Activated B cell treated with CpG ODN at 0.5 μM for 24 hours (primary cell): ENCODE data around the gene LRRC27. TPM values are rescaled to one million over a fixed set of nuclear protein-coding genes. Genes with fewer than 3 reads are reported as not detected.

Experiments used
- ATAC-seq: fragments of 200-7000 bp; cut with Tn5 transposase; one replicate; pipeline ENCODE4 v1.10.0; 2021; ENCODE audit warnings: low read depth, mild to moderate bottlenecking, moderate library complexity
- CTCF ChIA-PET: fragments of 350-600 bp; sonication (Branson Sonifier 250); formaldehyde crosslinking; loops from one replicate; lab custom pipeline; 2021; ENCODE audit warnings: antibody characterized with exemption; lab: Charles Lee
- POLR2A ChIA-PET: fragments of 350-600 bp; sonication (Branson Sonifier 250); formaldehyde crosslinking; loops from one replicate; lab custom pipeline; 2021; ENCODE audit warnings: antibody characterized with exemption; lab: Charles Lee
- DNase-seq: peaks from one replicate; pipeline ENCODE4 v3.0.0; 2022
- H3K27ac Mint-ChIP-seq: one replicate; pipeline ENCODE4 v1.8.0; 2020; ENCODE audit warnings: mixed read lengths
- H3K27me3 Mint-ChIP-seq: one replicate; pipeline ENCODE4 v1.8.0; 2021; ENCODE audit warnings: mixed read lengths
- H3K36me3 Mint-ChIP-seq: one replicate; pipeline ENCODE4 v1.8.0; 2021; ENCODE audit warnings: low read depth, mixed read lengths
- H3K4me1 Mint-ChIP-seq: one replicate; pipeline ENCODE4 v1.8.0; 2021; ENCODE audit warnings: mixed read lengths
- H3K4me3 Mint-ChIP-seq: one replicate; pipeline ENCODE4 v1.8.0; 2020; ENCODE audit warnings: mild to moderate bottlenecking, mixed read lengths
- H3K9me3 Mint-ChIP-seq: one replicate; pipeline ENCODE4 v1.8.0; 2020; ENCODE audit warnings: mixed read lengths
- CTCF ChIP-seq: fragments of 200-600 bp; IDR thresholded peaks from one replicate; pipeline ENCODE4 v1.8.0; 2022; ENCODE audit warnings: antibody characterized with exemption, mild to moderate bottlenecking
- intact Hi-C: fragments of 100-400 bp; cut with micrococcal nuclease; formaldehyde crosslinking; loops from one replicate; pipeline ENCODE4 v1.15.1; 2024
- total RNA-seq: library from RNA; stranded (reverse); gene quantifications from 2 replicates; pipeline ENCODE4 v1.2.3, GENCODE V29; 2022

The LRRC27 gene
- total RNA-seq, 1 donor from 2014 or later, result 15.2 TPM

DNA sequence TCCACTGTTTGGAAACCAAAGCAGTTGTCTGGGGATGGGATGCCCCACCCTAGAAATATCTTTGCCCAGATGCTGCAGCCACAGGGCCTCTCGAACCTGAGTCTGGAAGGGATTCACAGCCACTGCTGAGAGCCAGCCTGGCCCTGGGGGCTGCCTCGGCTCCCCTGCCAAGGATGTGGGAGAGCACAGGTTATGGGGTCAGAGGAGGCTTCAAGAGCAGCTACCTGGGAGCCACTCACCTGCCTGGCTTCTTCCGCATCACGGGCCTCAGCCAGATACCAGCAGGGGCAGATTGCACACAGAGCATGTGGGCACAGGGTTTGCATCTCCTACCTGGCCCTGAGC lies 59.7 kb downstream of the LRRC27 start:
- no peaks in the 10 kb centered on the region for H3K27me3 Mint-ChIP-seq
- intact Hi-C loops, result no loop called here
- H3K9me3 Mint-ChIP-seq, result peaks cover 3% of the 10 kb centered on the region
- DNase-seq (no peak), ATAC-seq (no peak)
- H3K4me1 Mint-ChIP-seq, result peaks cover 29% of the 10 kb centered on the region
- H3K36me3 Mint-ChIP-seq, result no peaks in the 10 kb centered on the region
- CTCF ChIA-PET, result interaction anchor here (0.6 kb wide), 1 partner anchor 244 kb away, joined by 4 read pairs; no protein-coding TSS in a partner anchor
- H3K27ac Mint-ChIP-seq, result no peak overlapping the region
- TF ChIP-seq CTCF, result no peak
- H3K4me3 Mint-ChIP-seq, result no peak overlapping the region
- POLR2A ChIA-PET, result interaction anchor here (1.1 to 1.3 kb wide), 3 partner anchors 31 to 55 kb away, joined by 3 read pairs; no protein-coding TSS in a partner anchor

DNA sequence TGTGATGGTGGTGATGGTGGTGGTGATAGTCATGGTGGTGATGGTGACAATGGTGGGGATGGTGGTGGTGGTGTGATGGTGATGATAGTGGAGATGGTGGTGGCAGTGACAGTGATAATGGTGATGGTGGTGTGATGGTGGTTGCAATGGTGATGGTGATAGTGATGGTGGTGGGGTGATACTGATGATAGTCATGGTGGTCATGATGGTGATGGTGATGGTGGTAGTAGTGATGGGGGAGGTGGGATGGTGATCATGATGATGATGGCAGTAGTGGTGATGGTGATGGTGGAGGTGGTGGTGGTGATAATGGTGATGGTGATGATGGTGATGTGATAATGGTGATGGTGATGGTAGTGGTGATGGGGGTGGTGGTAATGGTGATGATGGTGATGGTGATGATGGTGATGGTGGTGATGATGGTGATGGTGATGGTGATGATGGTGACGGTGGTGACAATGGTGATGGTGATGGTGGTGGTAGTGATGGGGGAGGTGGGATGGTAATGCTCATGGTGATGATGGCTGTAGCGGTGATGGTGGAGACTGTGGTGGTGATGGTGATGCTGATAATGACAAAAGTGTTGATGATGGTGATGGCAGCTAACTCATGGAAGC lies 60.3 kb downstream of the LRRC27 start:
- H3K27ac Mint-ChIP-seq, result no peak overlapping the region
- ChIA-PET CTCF (no interaction called here), POLR2A (interaction anchor here (1.3 kb wide), 1 partner anchor 54 kb away, joined by 3 read pairs; no protein-coding TSS in a partner anchor)
- intact Hi-C loops, result no loop called here
- H3K27me3 Mint-ChIP-seq, result no peaks in the 10 kb centered on the region
- no peak for DNase-seq
- H3K9me3 Mint-ChIP-seq, result peaks cover 3% of the 10 kb centered on the region
- no peaks in the 10 kb centered on the region for H3K36me3 Mint-ChIP-seq
- TF ChIP-seq CTCF, result no peak
- peaks cover 29% of the 10 kb centered on the region for H3K4me1 Mint-ChIP-seq
- no peak for ATAC-seq
- H3K4me3 Mint-ChIP-seq, result no peak overlapping the region

DNA sequence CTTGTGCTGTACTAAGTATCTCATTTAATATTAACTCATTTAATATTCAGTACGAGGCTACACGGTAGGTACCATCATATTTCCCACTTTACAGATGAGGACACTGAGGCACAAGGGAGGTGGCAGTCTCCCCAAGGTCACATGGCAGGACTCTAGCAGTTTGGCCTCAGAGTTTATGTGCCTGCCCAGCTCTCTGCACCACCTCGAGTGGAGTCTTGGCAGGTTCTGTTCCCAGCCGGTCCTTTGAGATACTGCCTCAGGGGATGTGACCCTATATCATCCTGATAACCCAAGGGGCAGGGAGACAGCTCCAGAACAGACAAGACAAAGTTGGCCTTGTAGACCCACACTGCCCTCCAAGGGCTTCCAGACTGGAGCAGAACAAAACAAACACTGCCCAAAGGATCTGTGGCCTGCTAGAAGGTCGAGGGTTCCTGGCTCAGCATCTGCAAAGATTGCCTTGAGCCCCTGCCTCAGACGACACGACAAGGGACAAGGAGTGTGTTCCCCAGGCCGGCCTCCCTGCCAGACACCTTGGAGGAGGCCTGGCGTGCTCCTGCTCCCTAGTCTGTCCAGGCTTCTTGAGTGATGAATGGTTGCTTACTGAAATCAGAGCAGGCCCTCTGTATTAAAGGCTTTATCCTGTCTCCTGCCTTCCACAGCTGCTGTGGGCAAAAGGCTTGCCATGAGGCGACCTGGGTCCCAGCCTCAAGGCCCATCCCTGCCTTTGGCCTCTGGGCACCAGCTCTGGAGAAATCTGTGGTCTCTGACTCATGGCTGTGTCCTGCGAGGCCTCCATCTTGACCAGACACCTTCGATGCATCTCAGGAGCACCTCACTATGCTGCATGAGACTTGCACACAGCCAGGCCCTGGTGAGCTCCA lies 61.1 kb downstream of the LRRC27 start:
- ChIA-PET CTCF (interaction anchor here (0.9 kb wide), 1 partner anchor 54 kb away, joined by 3 read pairs; no protein-coding TSS in a partner anchor), POLR2A (interaction anchor here (1.3 kb wide), 1 partner anchor 53 kb away, joined by 3 read pairs; no protein-coding TSS in a partner anchor)
- no peak for ATAC-seq
- peak overlapping the region; percentile 32 for H3K4me3 Mint-ChIP-seq
- intact Hi-C loops, result no loop called here
- TF ChIP-seq CTCF, result no peak
- DNase-seq, result no peak
- no peaks in the 10 kb centered on the region for H3K36me3 Mint-ChIP-seq
- peaks cover 3% of the 10 kb centered on the region for H3K9me3 Mint-ChIP-seq
- peaks cover 28% of the 10 kb centered on the region for H3K4me1 Mint-ChIP-seq
- peak overlapping the region; percentile 63 for H3K27ac Mint-ChIP-seq
- H3K27me3 Mint-ChIP-seq, result no peaks in the 10 kb centered on the region

DNA sequence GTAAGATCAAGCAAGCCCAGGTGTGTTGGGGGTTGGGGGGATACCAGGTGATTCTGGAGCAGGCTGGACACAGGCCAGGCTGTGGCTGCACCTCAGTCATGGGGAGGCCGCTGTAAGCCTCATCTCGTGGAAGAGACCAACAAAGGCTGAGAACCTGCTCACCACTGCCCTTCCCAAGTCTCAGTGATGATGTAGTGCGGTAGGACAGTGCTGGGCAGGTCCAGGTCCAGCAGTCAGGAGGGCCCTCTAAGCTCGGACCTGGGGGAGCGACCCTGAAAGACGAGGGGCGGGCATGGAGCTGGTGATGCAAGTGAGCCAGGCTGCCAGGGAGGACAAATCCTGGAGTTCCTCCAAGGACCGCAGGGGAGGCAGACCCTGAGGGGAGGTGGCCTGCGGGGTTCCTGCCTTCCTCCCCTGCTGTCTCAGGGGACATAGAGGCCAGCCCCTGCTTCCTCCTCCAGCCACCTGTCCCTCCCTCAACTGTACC lies 61.7 kb downstream of the LRRC27 start:
- ATAC-seq, result no peak
- H3K36me3 Mint-ChIP-seq, result no peaks in the 10 kb centered on the region
- no peak for TF ChIP-seq CTCF
- ChIA-PET CTCF (interaction anchor here (0.9 kb wide), 1 partner anchor 54 kb away, joined by 3 read pairs; no protein-coding TSS in a partner anchor), POLR2A (no interaction called here)
- intact Hi-C loops, result no loop called here
- peaks cover 34% of the 10 kb centered on the region for H3K4me1 Mint-ChIP-seq
- no peak for DNase-seq
- H3K27me3 Mint-ChIP-seq, result no peaks in the 10 kb centered on the region
- peaks cover 3% of the 10 kb centered on the region for H3K9me3 Mint-ChIP-seq
- H3K27ac Mint-ChIP-seq, result peak overlapping the region; percentile 63
- H3K4me3 Mint-ChIP-seq, result peak overlapping the region; percentile 32
